Measurements from ENCODE around the gene ADISSP. TPM values are rescaled to one million over a fixed set of nuclear protein-coding genes. Genes with fewer than 3 reads are reported as not detected.
A peak's percentile ranks its signal among the peaks of the same experiment; 100 is the strongest.

ADISSP gene
- total RNA-seq, 1 donor from 2014 or later = 24.9 TPM

DNA sequence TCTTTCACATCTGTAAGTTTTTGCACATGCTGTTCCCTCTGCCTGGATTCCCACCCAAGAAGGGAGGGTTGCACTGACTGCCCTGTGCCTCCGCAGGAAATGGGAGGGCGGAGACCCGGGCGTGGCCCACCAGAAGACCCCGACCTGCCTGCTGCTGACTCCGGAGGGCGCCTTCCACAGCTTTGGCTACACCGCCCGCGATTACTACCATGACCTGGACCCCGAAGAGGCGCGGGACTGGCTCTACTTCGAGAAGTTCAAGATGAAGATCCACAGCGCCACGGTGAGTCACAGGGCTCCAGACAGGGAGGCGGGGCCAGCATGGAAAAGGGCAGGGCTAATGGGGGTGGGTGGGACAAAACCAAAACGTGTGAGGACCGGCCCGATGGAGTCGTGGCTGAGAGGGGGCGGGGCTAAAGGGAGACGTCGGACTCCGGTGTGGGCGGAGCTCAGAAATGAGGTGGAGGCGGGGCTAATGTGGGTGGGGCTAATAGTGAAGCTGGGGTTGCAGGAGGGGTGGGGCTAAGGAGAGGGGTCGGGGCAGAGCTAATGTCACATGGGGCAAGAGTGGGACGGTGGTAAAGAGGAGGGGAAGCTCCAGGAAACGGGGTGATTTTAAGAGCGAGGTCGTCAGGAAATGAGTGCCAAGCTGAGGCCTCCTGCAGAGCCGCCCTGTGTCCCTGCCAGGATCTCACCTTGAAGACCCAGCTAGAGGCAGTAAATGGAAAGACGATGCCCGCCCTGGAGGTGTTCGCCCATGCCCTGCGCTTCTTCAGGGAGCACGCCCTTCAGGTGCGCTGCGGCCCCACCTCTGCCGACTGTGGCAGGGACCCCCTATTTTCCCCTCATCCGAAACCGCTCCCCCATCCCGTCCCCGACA lies 22.5 kb downstream of the ADISSP start:
- peak in 1 of 2 experiments; percentile 60 for DNase-seq (ENCODE audit: low spot score in 2 of 2, unreplicated experiment in 2 of 2)
- Mint-ChIP-seq H3K27ac (no peak overlapping the region), H3K4me1 (peaks cover 9% of the 10 kb centered on the region), H3K9me3 (no peaks in the 10 kb centered on the region), H3K36me3 (peaks cover 9% of the 10 kb centered on the region), H3K27me3 (ENCODE audit: low read depth) (peaks cover 65% of the 10 kb centered on the region), H3K4me3 (peak overlapping the region; percentile 53)
- no peak for TF ChIP-seq CTCF (IDR thresholded peaks at IDR 0.05; ENCODE audit: unreplicated experiment)

- Mint-ChIP-seq H3K4me1 (peaks cover 10% of the 10 kb centered on the region), H3K36me3 (peaks cover 9% of the 10 kb centered on the region), H3K9me3 (no peaks in the 10 kb centered on the region), H3K4me3 (no peak overlapping the region), H3K27me3 (ENCODE audit: low read depth) (peaks cover 56% of the 10 kb centered on the region), H3K27ac (no peak overlapping the region)
- TF ChIP-seq CTCF (IDR thresholded peaks at IDR 0.05; ENCODE audit: unreplicated experiment) = no peak
- no peak for DNase-seq (ENCODE audit: low spot score in 2 of 2, unreplicated experiment in 2 of 2)
Observed at GRCh38 chr20:3744037-3744436, 23.5 kb downstream of the ADISSP start.

- Mint-ChIP-seq H3K9me3 (no peaks in the 10 kb centered on the region), H3K4me1 (peaks cover 10% of the 10 kb centered on the region), H3K27me3 (ENCODE audit: low read depth) (peaks cover 48% of the 10 kb centered on the region), H3K36me3 (peaks cover 9% of the 10 kb centered on the region), H3K4me3 (no peak overlapping the region), H3K27ac (no peak overlapping the region)
- no peak for DNase-seq (ENCODE audit: low spot score in 2 of 2, unreplicated experiment in 2 of 2)
- no peak for TF ChIP-seq CTCF (IDR thresholded peaks at IDR 0.05; ENCODE audit: unreplicated experiment)
Observed at GRCh38 chr20:3743251-3743650, 24.3 kb downstream of the ADISSP start.

GRCh38 chr20:3741836-3742458 lies 25.6 kb downstream of the ADISSP start:
- H3K9me3 Mint-ChIP-seq = no peaks in the 10 kb centered on the region
- H3K4me3 Mint-ChIP-seq = no peak overlapping the region
- DNase-seq (ENCODE audit: low spot score in 2 of 2, unreplicated experiment in 2 of 2) = no peak
- peaks cover 10% of the 10 kb centered on the region for H3K4me1 Mint-ChIP-seq
- no peak overlapping the region for H3K27ac Mint-ChIP-seq
- no peak for TF ChIP-seq CTCF (IDR thresholded peaks at IDR 0.05; ENCODE audit: unreplicated experiment)
- H3K36me3 Mint-ChIP-seq = peaks cover 9% of the 10 kb centered on the region
- H3K27me3 Mint-ChIP-seq (ENCODE audit: low read depth) = peaks cover 35% of the 10 kb centered on the region

DNA sequence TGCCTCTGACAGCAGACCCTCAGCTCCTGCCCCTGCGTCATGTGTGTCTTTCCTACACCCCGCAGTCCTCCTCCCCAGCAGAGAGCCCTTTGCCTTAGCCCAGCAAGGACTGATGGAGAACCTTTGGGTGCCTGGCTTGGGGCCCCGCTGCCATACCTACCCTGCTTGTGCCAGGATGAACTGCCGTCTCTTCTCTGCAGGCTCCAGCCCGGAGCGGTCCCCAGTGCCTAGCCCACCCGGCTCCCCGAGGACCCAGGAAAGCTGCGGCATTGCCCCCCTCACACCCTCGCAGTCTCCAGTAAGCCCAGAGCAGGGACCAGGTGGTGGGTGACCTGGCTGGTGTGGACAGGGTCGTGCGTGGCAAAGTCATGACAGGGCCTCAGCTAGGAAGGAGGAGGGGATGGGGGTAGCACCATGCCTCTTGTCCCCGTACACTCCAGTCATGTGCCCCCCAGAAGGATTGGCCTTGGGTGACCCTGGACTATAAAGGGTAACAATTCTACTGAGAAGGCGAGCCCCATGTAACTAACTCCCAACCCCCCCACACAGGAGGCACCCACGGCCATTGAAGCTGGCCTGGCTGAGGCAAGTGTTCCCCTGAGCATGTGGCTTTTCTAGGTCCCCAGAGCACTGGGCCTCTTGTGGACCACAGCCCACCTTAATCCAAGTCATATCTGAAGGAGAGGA lies 26.8 kb downstream of the ADISSP start:
- peaks cover 10% of the 10 kb centered on the region for H3K4me1 Mint-ChIP-seq
- H3K27me3 Mint-ChIP-seq (ENCODE audit: low read depth) = peaks cover 23% of the 10 kb centered on the region
- peak overlapping the region; percentile 18 for H3K27ac Mint-ChIP-seq
- no peaks in the 10 kb centered on the region for H3K9me3 Mint-ChIP-seq
- H3K4me3 Mint-ChIP-seq = no peak overlapping the region
- peaks cover 9% of the 10 kb centered on the region for H3K36me3 Mint-ChIP-seq
- DNase-seq (ENCODE audit: low spot score in 2 of 2, unreplicated experiment in 2 of 2) = no peak
- no peak for TF ChIP-seq CTCF (IDR thresholded peaks at IDR 0.05; ENCODE audit: unreplicated experiment)
